Gastroesophageal sphincter (tissue), 4 donors: ENCODE results near the gene MCM3. TPM values are rescaled to one million over a fixed set of nuclear protein-coding genes. Genes with fewer than 3 reads are reported as not detected.

Experiments used
- ATAC-seq: fragments of 150-250 bp; one replicate; pipeline ENCODE4 v1.9.1; 2016; ENCODE audit warnings: mild to moderate bottlenecking, moderate library complexity
- H3K27ac ChIP-seq, 4 donors: fragments of 200-600 bp; sonication (generic) in 3 of 4; 1 replicate in 3 of 4; 2 replicates in 1 of 4; pipeline ENCODE4 v1.5.1; 2016 to 2019
- H3K27me3 ChIP-seq: fragments of 200-600 bp; sonication (generic); one replicate; pipeline ENCODE4 v1.5.1; 2019
- H3K36me3 ChIP-seq, 2 donors: fragments of 200-600 bp; sonication (generic); one replicate each; pipeline ENCODE4 v1.5.1; 2019; ENCODE audit warnings: control low read depth in 1 of 2
- H3K4me1 ChIP-seq, 3 donors: fragments of 200-600 bp; sonication (generic); 1 replicate in 2 of 3; 2 replicates in 1 of 3; pipeline ENCODE4 v1.5.1; 2016 to 2019; ENCODE audit warnings: control low read depth in 2 of 3
- H3K4me3 ChIP-seq, 2 donors: fragments of 200-600 bp; sonication (generic); one replicate each; pipeline ENCODE4 v1.5.1; 2019; ENCODE audit warnings: mild to moderate bottlenecking in 1 of 2, moderate library complexity in 1 of 2
- H3K9me3 ChIP-seq, 3 donors: fragments of 200-600 bp; sonication (generic); one replicate each; pipeline ENCODE4 v1.5.1; 2017 to 2019; ENCODE audit warnings: control low read depth in 2 of 3
- EP300 ChIP-seq: sonication (generic); formaldehyde crosslinking; IDR thresholded peaks from one replicate; pipeline ENCODE4 v1.6.1; 2017; ENCODE audit warnings: antibody characterized with exemption, mild to moderate bottlenecking
- POLR2A ChIP-seq, 2 donors: fragments of 450-650 bp; IDR thresholded peaks; one replicate each; pipeline ENCODE4 v1.6.1; 2017; ENCODE audit warnings: antibody characterized with exemption in 2 of 2, mild to moderate bottlenecking in 2 of 2, moderate library complexity in 1 of 2
- POLR2AphosphoS5 ChIP-seq: sonication (generic); formaldehyde crosslinking; IDR thresholded peaks from one replicate; pipeline ENCODE4 v1.6.1; 2017; ENCODE audit warnings: antibody characterized with exemption
- WGBS, 2 donors: methylation state at CpG; one replicate each; pipeline ENCODE4 v1.1.5; 2018; ENCODE audit warnings: low coverage in 1 of 2; 5-methylcytosine and 5-hydroxymethylcytosine counted together
- total RNA-seq, 4 donors: library from RNA; depleted of rRNA; stranded (reverse); fragments of >200 nt; gene quantifications; one replicate each; pipeline ENCODE4 v1.1.0, GENCODE V29; 2016
- TF ChIP-seq, protein P1 (sequence below), 4 experiments: fragments of 200-600 bp in 2 of 4; fragments of 450-650 bp in 2 of 4; sonication (generic) in 1 of 4; IDR thresholded peaks; one replicate each; pipeline ENCODE4 v1.5.1; 2017 to 2019; ENCODE audit warnings: antibody characterized with exemption in 4 of 4, mild to moderate bottlenecking in 2 of 4, moderate library complexity in 2 of 4

Gene MCM3
- total RNA-seq, 4 donors from 2014 or later, result 36.1 to 53.3 (median 45.4) TPM

- Histone ChIP-seq H3K4me3 (no peak overlapping the region), H3K36me3 (peaks cover 0 to 33% of the 10 kb centered on the region in 2 donors), H3K9me3 (no peaks in the 10 kb centered on the region), H3K27ac (no peak overlapping the region), H3K4me1 (peaks cover 0 to 14% (median 0%) of the 10 kb centered on the region in 3 donors), H3K27me3 (peaks cover 7% of the 10 kb centered on the region)
- WGBS, 2 donors, result 88 to 94% methylated on average over 2 to 3 of the region's 3 CpGs
- no peak for ATAC-seq
- TF ChIP-seq POLR2AphosphoS5 (no peak), EP300 (no peak), POLR2A (IDR thresholded peaks at IDR 0.05) (no peak)
- TF ChIP-seq, protein P1, sequence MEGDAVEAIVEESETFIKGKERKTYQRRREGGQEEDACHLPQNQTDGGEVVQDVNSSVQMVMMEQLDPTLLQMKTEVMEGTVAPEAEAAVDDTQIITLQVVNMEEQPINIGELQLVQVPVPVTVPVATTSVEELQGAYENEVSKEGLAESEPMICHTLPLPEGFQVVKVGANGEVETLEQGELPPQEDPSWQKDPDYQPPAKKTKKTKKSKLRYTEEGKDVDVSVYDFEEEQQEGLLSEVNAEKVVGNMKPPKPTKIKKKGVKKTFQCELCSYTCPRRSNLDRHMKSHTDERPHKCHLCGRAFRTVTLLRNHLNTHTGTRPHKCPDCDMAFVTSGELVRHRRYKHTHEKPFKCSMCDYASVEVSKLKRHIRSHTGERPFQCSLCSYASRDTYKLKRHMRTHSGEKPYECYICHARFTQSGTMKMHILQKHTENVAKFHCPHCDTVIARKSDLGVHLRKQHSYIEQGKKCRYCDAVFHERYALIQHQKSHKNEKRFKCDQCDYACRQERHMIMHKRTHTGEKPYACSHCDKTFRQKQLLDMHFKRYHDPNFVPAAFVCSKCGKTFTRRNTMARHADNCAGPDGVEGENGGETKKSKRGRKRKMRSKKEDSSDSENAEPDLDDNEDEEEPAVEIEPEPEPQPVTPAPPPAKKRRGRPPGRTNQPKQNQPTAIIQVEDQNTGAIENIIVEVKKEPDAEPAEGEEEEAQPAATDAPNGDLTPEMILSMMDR (IDR thresholded peaks at IDR 0.05), result no peak
Observed at GRCh38 chr6:52260634-52261033, 23.9 kb downstream of the MCM3 start.

GRCh38 chr6:52255434-52255833, 29.1 kb downstream of the MCM3 start:
- H3K27ac ChIP-seq, result no peak overlapping the region
- no peak for ATAC-seq
- H3K9me3 ChIP-seq, result no peaks in the 10 kb centered on the region
- no peaks in the 10 kb centered on the region for H3K4me1 ChIP-seq
- no peak overlapping the region for H3K4me3 ChIP-seq
- H3K36me3 ChIP-seq, result no peaks in the 10 kb centered on the region
- peaks cover 21% of the 10 kb centered on the region for H3K27me3 ChIP-seq
- no peak for TF ChIP-seq POLR2AphosphoS5
- no peak for TF ChIP-seq EP300
- 90 to 92% methylated on average over 2 of the region's 2 CpGs for WGBS, 2 donors

GRCh38 chr6:52254731-52255378, 29.7 kb downstream of the MCM3 start:
- WGBS, 2 donors, result 90 to 98% methylated on average over 7 to 8 of the region's 8 CpGs
- Histone ChIP-seq H3K4me1 (no peaks in the 10 kb centered on the region), H3K36me3 (no peaks in the 10 kb centered on the region), H3K27ac (no peak overlapping the region), H3K9me3 (no peaks in the 10 kb centered on the region), H3K27me3 (peaks cover 21% of the 10 kb centered on the region), H3K4me3 (no peak overlapping the region)
- TF ChIP-seq POLR2AphosphoS5 (no peak), POLR2A (IDR thresholded peaks at IDR 0.05) (no peak), EP300 (no peak)
- TF ChIP-seq, protein P1 (IDR thresholded peaks at IDR 0.05), result no peak
- ATAC-seq, result no peak

GRCh38 chr6:52253494-52253893, 31.0 kb downstream of the MCM3 start:
- no peaks in the 10 kb centered on the region for H3K36me3 ChIP-seq
- peaks cover 28% of the 10 kb centered on the region for H3K27me3 ChIP-seq
- H3K4me3 ChIP-seq, result no peak overlapping the region
- no peak for ATAC-seq
- no peaks in the 10 kb centered on the region for H3K9me3 ChIP-seq
- H3K4me1 ChIP-seq, result no peaks in the 10 kb centered on the region
- TF ChIP-seq EP300 (no peak), POLR2AphosphoS5 (no peak), POLR2A (IDR thresholded peaks at IDR 0.05) (no peak)
- TF ChIP-seq, protein P1 (IDR thresholded peaks at IDR 0.05), result no peak
- H3K27ac ChIP-seq, result no peak overlapping the region
- 46 to 51% methylated on average over 8 to 9 of the region's 9 CpGs for WGBS, 2 donors

DNA sequence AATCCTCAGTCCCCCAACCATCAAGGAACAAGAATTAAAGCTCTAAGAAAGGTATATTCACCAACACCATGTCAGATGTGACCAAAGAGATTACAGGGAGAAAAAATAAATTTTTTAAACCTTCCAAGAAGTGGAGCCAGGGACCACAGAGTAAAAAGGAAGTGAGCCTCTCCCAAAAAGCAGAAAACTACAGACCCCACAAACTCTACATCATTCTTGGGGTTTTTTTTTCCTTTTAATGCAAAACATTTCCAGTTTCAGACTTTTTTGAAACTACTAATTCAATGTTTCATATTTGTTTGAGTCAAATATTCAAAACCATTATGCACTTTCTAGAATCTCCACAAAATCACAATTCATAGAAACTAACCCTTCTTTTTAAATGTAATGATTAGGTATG, 33.4 kb downstream of the MCM3 start:
- Histone ChIP-seq H3K9me3 (no peaks in the 10 kb centered on the region), H3K4me1 (no peaks in the 10 kb centered on the region), H3K4me3 (no peak overlapping the region), H3K27ac (no peak overlapping the region), H3K27me3 (peaks cover 31% of the 10 kb centered on the region), H3K36me3 (no peaks in the 10 kb centered on the region)
- TF ChIP-seq EP300, result no peak
- TF ChIP-seq POLR2A (IDR thresholded peaks at IDR 0.05), result no peak
- TF ChIP-seq POLR2AphosphoS5, result no peak
- TF ChIP-seq, protein P1 (IDR thresholded peaks at IDR 0.05), result no peak
- no peak for ATAC-seq
